ENCODE data around the gene ETV2.
"Not testable (repeated sequence)": the region's sequence is repeated elsewhere in the genome, so short reads cannot be mapped to it uniquely, and the experiment has no call there.

Gene ETV2

GRCh38 chr19:35661995-35662340 lies 20.4 kb downstream of the ETV2 start:
- no peak for TF ChIP-seq ZNF274 (IDR thresholded peaks at IDR 0.05; ENCODE audit: low read depth, low read length)

GRCh38 chr19:35663981-35664380 lies 22.4 kb downstream of the ETV2 start:
- TF ChIP-seq ZNF274 (IDR thresholded peaks at IDR 0.05; ENCODE audit: low read depth, low read length): no peak
- H3K4me3 ChIP-seq (ENCODE audit: low read length): no peak overlapping the region

More at GRCh38 chr19:35661995-35662340, 20.4 kb downstream of the ETV2 start:
- no peak overlapping the region for H3K4me3 ChIP-seq (ENCODE audit: low read length)

GRCh38 chr19:35665157-35665556 lies 23.6 kb downstream of the ETV2 start:
- H3K4me3 ChIP-seq (ENCODE audit: low read length): no peak overlapping the region
- TF ChIP-seq ZNF274 (IDR thresholded peaks at IDR 0.05; ENCODE audit: low read depth, low read length): no peak

- H3K4me3 ChIP-seq (ENCODE audit: low read length): no peak overlapping the region
- no peak for TF ChIP-seq ZNF274 (IDR thresholded peaks at IDR 0.05; ENCODE audit: low read depth, low read length)
Measured at GRCh38 chr19:35665604-35666003, 24.1 kb downstream of the ETV2 start.

GRCh38 chr19:35666251-35666913 lies 24.8 kb downstream of the ETV2 start, which contains the start of gene UPK1A:
TSS of gene UPK1A (plus strand) at chr19:35666517. CDS start at chr19:35666813, 296 bp downstream.
- H3K4me3 ChIP-seq (ENCODE audit: low read length): no peak within 1 kb of the TSS
- no peak for TF ChIP-seq ZNF274 (IDR thresholded peaks at IDR 0.05; ENCODE audit: low read depth, low read length)

- no peak overlapping the region for H3K4me3 ChIP-seq (ENCODE audit: low read length)
- TF ChIP-seq ZNF274 (IDR thresholded peaks at IDR 0.05; ENCODE audit: low read depth, low read length): no peak
Measured at GRCh38 chr19:35669566-35669965, 28.0 kb downstream of the ETV2 start.

GRCh38 chr19:35669974-35670373 lies 28.4 kb downstream of the ETV2 start:
- no peak overlapping the region for H3K4me3 ChIP-seq (ENCODE audit: low read length)
- TF ChIP-seq ZNF274 (IDR thresholded peaks at IDR 0.05; ENCODE audit: low read depth, low read length): no peak

- TF ChIP-seq ZNF274 (IDR thresholded peaks at IDR 0.05; ENCODE audit: low read depth, low read length): no peak
- H3K4me3 ChIP-seq (ENCODE audit: low read length): no peak overlapping the region
Measured at GRCh38 chr19:35670686-35671085, 29.1 kb downstream of the ETV2 start.

- no peak for TF ChIP-seq ZNF274 (IDR thresholded peaks at IDR 0.05; ENCODE audit: low read depth, low read length)
- no peak overlapping the region for H3K4me3 ChIP-seq (ENCODE audit: low read length)
Measured at GRCh38 chr19:35671818-35672217, 30.3 kb downstream of the ETV2 start.

GRCh38 chr19:35673121-35673804 lies 31.7 kb downstream of the ETV2 start:
- peak overlapping the region; percentile 20; the same call in 1 of the 2 replicates for H3K4me3 ChIP-seq (ENCODE audit: low read length)
- no peak for TF ChIP-seq ZNF274 (IDR thresholded peaks at IDR 0.05; ENCODE audit: low read depth, low read length)

GRCh38 chr19:35675589-35676140 lies 34.1 kb downstream of the ETV2 start:
- H3K4me3 ChIP-seq (ENCODE audit: low read length): no peak overlapping the region
- no peak for TF ChIP-seq ZNF274 (IDR thresholded peaks at IDR 0.05; ENCODE audit: low read depth, low read length)

- TF ChIP-seq ZNF274 (IDR thresholded peaks at IDR 0.05; ENCODE audit: low read depth, low read length): no peak
- no peak overlapping the region for H3K4me3 ChIP-seq (ENCODE audit: low read length)
Measured at GRCh38 chr19:35689836-35690235, 48.3 kb downstream of the ETV2 start.

GRCh38 chr19:35691106-35691505 lies 49.6 kb downstream of the ETV2 start:
- H3K4me3 ChIP-seq (ENCODE audit: low read length): not testable (repeated sequence)

- no peak for TF ChIP-seq ZNF274 (IDR thresholded peaks at IDR 0.05; ENCODE audit: low read depth, low read length)
- no peak overlapping the region for H3K4me3 ChIP-seq (ENCODE audit: low read length)
Measured at GRCh38 chr19:35692010-35692409, 50.5 kb downstream of the ETV2 start.

- no peak overlapping the region for H3K4me3 ChIP-seq (ENCODE audit: low read length)
- no peak for TF ChIP-seq ZNF274 (IDR thresholded peaks at IDR 0.05; ENCODE audit: low read depth, low read length)
Measured at GRCh38 chr19:35693422-35693821, 51.9 kb downstream of the ETV2 start.

All from GM08714 (cell line).